ENCODE results near the gene ETDB. TPM values are rescaled to one million over a fixed set of nuclear protein-coding genes. Genes with fewer than 3 reads are reported as not detected.

The ETDB gene
- total RNA-seq, 1 donor from 2014 or later, result not detected

Other genes with a start within 250 kb of the ETDB start
- gene MOSPD1, start 205.3 kb downstream of the ETDB start, total RNA-seq, result 32.1 and 32.5 TPM in 2 replicates
- 0.99 TPM in 1 of 2 replicates, not detected in the other for gene SMIM10, start 129.5 kb downstream of the ETDB start, total RNA-seq
- 1.9 and 4.8 TPM in 2 replicates for gene RTL8B, start 98.0 kb downstream of the ETDB start, total RNA-seq
- gene RTL8C, start 88.2 kb downstream of the ETDB start, total RNA-seq, result 16.3 and 41.6 TPM in 2 replicates
- gene RTL8A, start 68.4 kb downstream of the ETDB start, total RNA-seq, result 3.6 and 5.0 TPM in 2 replicates
- gene SMIM10L2B, start 21.8 kb downstream of the ETDB start, total RNA-seq, result 1.1 and 2.1 TPM in 2 replicates
- not detected in 2 replicates for gene CT55, start 50.9 kb upstream of the ETDB start, total RNA-seq
- not detected in 2 replicates for gene ETDA, start 131.5 kb upstream of the ETDB start, total RNA-seq
- gene ETDC, start 189.0 kb upstream of the ETDB start, total RNA-seq, result not detected in 2 replicates
- gene ZNF75D, start 223.6 kb upstream of the ETDB start, total RNA-seq, result 6.4 and 10.7 TPM in 2 replicates
- gene ZNF449, start 224.3 kb upstream of the ETDB start, total RNA-seq, result 5.2 and 6.8 TPM in 2 replicates